Kidney epithelial cell (primary cell): Measurements from ENCODE around the gene ITGB7. TPM values are rescaled to one million over a fixed set of nuclear protein-coding genes. Genes with fewer than 3 reads are reported as not detected.
"Not testable (repeated sequence)": the region's sequence is repeated elsewhere in the genome, so short reads cannot be mapped to it uniquely, and the experiment has no call there.

Source experiments
- DNase-seq: peaks from one replicate; pipeline ENCODE4 v3.0.0-alpha.2; 2010; ENCODE audit warnings: low read depth
- H3K27me3 ChIP-seq: 2 replicates; pipeline ENCODE4 v1.6.0; 2011; ENCODE audit warnings: low read length; ENCODE audit not compliant: control insufficient read depth, insufficient read depth
- H3K36me3 ChIP-seq: 2 replicates; pipeline ENCODE4 v1.5.1; 2011; ENCODE audit warnings: low read length; ENCODE audit not compliant: control insufficient read depth, insufficient read depth
- H3K4me3 ChIP-seq: 2 replicates; pipeline ENCODE4 v1.5.1; 2011; ENCODE audit warnings: low read depth, mild to moderate bottlenecking, control low read depth, low read length
- CTCF ChIP-seq: IDR thresholded peaks from 2 replicates; pipeline ENCODE4 v1.5.1; 2011; ENCODE audit warnings: mild to moderate bottlenecking, moderate library complexity, low read length, control low read depth, inconsistent platforms; ENCODE audit not compliant: insufficient read depth, poor library complexity, severe bottlenecking
- total RNA-seq: library from RNA; depleted of rRNA; stranded (reverse); fragments of >200 nt; gene quantifications from 2 replicates; pipeline ENCODE4 v1.2.3, GENCODE V29; 2015

The ITGB7 gene
- total RNA-seq, 1 donor from 2014 or later, result 1.6 TPM

DNA sequence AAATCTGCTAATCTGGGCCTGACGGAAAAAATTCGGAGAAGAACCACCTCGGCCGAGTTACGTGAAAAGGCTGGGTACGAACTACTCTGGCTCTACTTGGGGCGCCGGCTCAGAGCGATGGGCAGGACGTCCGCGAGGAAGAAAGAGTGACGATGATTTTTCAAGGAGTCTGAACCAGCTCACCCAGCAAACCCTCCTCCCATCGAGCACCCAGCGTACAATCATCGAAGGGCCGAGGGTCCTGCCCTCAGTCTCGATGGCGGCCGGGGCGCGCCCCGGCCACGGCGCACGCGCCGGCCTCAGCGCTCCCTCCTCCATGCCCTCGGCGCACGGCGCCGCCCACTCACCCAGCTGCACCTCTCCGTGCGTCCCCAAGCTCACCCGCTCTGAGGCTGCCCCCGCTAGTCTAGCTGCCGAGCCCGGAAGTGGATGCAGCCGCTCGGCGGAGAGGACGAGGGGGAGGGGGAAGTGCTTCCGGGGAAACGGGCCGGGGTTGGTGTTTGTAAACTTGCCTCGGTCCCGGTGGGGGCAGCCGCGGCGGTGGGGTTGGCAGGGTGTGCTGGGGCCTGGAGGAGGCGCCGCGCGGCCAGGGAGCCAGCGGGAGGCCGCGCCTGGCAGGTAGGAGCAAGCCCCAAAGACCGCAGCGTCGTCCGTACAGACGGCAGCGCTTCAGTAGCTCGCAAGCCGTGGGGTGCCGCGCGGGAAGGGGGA, 26.7 kb downstream of the ITGB7 start, which contains the start of the genes CSAD and ZNF740:
CSAD (minus strand) TSS at position 706 of the 711 bp plus-strand sequence. CDS start 7,455 bp downstream, outside the sequence.
ZNF740 (plus strand) TSS at position 503 of the 711 bp plus-strand sequence. CDS start 1,262 bp downstream, outside the sequence.
- no peaks in the 10 kb centered on the region for H3K27me3 ChIP-seq
- no peak for TF ChIP-seq CTCF
- peaks cover 3% of the 10 kb centered on the region for H3K36me3 ChIP-seq
- peak within 1 kb of the TSS; percentile 80 for H3K4me3 ChIP-seq
- DNase-seq, result peak; percentile 90

DNA sequence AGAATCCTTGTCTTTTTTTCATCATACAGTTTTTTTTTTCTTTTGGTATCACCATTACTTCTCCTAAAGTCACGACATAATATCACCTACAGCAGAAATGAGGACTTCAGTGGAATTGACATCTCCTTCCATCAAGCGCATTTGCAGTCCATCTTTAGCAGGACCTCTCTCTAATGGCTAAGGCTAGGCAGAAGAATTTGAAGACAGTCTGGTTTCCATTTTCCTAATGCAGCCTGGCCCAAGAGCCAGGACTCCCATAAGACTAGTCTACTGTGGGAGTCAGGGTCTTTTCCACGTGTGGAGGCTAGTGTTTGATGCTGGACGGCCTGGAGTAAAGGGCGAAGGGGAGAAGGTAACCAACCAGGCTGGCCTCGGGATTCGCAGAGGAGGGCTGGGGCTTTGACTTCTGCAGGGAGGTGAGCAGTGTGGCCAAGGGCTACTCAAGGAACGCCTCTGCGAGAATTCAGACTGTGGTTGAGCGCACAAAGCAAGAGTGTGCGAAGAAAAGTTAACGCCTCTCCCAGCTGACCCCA, 27.3 kb downstream of the ITGB7 start:
- peaks cover 2% of the 10 kb centered on the region for H3K36me3 ChIP-seq
- H3K4me3 ChIP-seq, result peak overlapping the region; percentile 80
- no peak for TF ChIP-seq CTCF
- no peak for DNase-seq
- no peaks in the 10 kb centered on the region for H3K27me3 ChIP-seq

DNA sequence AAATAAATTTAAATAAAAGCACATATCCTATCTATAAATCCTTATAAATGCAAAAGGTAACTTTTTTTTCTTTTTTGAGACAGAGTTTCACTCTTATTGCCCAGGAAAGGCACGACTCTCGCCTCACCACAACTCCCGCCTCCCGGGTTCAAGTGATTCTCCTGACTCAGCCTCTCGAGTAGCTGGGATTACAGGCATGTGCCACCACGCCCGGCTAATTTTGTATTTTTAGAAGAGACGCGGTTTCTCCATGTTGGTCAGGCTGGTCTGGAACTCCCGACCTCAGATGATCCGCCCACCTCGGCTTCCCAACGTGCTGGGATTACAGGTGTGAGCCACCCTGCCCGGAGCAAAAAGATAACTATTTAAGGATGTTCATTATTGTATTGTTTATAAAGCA, 28.2 kb downstream of the ITGB7 start:
- H3K4me3 ChIP-seq, DNase-seq, H3K36me3 ChIP-seq, H3K27me3 ChIP-seq: not testable (repeated sequence)

DNA sequence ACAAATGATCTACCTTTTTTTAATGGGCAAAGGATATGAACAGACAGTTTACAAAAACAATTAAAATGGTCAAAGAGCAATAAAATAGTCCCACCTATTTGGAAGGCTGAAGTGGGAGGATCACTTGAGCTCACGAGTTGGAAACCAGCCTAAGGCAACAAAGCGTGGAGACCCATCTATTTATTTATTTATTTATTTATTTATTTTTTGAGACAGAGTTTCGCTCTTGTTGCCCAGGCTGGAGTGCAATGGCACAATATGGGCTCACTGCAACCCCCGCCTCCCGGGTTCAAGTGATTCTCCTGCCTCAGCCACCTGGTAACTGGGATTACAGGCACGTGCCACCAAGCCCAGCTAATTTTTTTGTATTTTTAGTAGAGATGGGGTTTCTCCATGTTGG, 29.6 kb downstream of the ITGB7 start:
- not testable (repeated sequence) for H3K36me3 ChIP-seq, H3K4me3 ChIP-seq, H3K27me3 ChIP-seq, DNase-seq

DNA sequence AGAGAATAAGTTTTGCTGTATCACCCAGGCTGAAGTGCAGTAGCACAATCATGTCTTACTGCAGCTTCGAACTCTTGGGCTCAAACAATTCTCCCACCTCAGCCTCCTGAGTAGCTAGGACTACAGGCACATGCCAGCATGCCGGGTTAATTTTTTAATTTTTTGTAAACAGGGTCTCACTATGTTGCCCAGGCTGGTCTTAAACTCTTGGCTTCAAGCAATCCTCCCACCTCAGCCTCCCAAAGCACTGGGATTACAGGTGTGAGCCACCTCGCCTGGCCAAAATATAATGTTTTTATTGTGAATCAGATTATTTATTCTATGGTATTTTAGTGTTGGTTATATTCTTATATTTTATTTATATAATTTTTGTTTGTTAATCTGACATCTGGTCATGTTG, 30.3 kb downstream of the ITGB7 start:
- TF ChIP-seq CTCF, result no peak
- no peak for DNase-seq
- no peak overlapping the region for H3K4me3 ChIP-seq
- H3K27me3 ChIP-seq, result no peaks in the 10 kb centered on the region
- H3K36me3 ChIP-seq, result peaks cover 1% of the 10 kb centered on the region

GRCh38 chr12:53174881-53175491, 32.1 kb downstream of the ITGB7 start:
- no peaks in the 10 kb centered on the region for H3K36me3 ChIP-seq
- H3K4me3 ChIP-seq, result no peak overlapping the region
- peak; percentile 25 for TF ChIP-seq CTCF
- DNase-seq, result no peak
- H3K27me3 ChIP-seq, result no peaks in the 10 kb centered on the region
